Measurements from ENCODE around the gene KIF11. TPM values are rescaled to one million over a fixed set of nuclear protein-coding genes. Genes with fewer than 3 reads are reported as not detected.
"Not testable (repeated sequence)": the region's sequence is repeated elsewhere in the genome, so short reads cannot be mapped to it uniquely, and the experiment has no call there.

Gene KIF11
- polyA plus RNA-seq, 1 donor from 2014 or later = 0.47 TPM

DNA sequence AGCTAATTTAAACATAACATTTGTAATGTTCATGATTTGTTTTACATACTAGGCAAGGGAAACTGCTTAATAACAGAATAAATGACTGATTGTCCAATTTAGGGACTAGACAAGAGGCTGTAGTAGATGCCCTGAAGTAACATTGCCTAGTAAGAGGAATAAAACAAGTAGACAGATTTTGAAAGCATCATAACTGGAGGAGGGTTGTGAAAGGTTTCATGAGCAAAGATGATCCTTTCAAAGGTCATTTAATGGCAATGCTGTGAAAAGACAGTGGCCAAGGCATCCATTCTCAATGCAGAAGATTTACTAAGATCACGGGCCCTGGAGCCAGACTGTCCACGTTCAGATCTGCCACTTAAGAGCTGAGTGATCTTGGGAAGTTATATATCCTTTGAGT lies 52.0 kb downstream of the KIF11 start:
- Histone ChIP-seq H2AFZ (ENCODE audit: low read depth, low read length) (no peak overlapping the region), H3K4me2 (ENCODE audit: low read length) (no peak overlapping the region), H4K20me1 (ENCODE audit: insufficient read depth) (no peaks in the 10 kb centered on the region), H3K36me3 (ENCODE audit: insufficient read depth, low read length) (no peaks in the 10 kb centered on the region), H3K9me3 (ENCODE audit: low read length) (no peaks in the 10 kb centered on the region), H3F3A (ENCODE audit: insufficient read depth, low read length, poor library complexity, severe bottlenecking) (no peaks in the 10 kb centered on the region), H3K27ac (ENCODE audit: low read length) (no peak overlapping the region), H3K79me2 (replicated peaks; ENCODE audit: insufficient read depth, low read length) (no peaks in the 10 kb centered on the region), H3K9ac (ENCODE audit: low read length) (no peak overlapping the region), H3K27me3 (ENCODE audit: insufficient read depth, low read depth, low read length) (no peaks in the 10 kb centered on the region), H3K9me2 (ENCODE audit: insufficient read depth, low read length) (no peaks in the 10 kb centered on the region), H3K4me3 (ENCODE audit: low read length) (no peak overlapping the region)
- TF ChIP-seq SMC3 (conservative IDR thresholded peaks at IDR 0.05; ENCODE audit: poor library complexity) = no peak
- no peak for TF ChIP-seq MXI1 (conservative IDR thresholded peaks at IDR 0.05; ENCODE audit: poor library complexity, severe bottlenecking)
- no peak for TF ChIP-seq CTCF (IDR thresholded peaks at IDR 0.05; ENCODE audit: poor library complexity, severe bottlenecking)
- TF ChIP-seq RAD21 (conservative IDR thresholded peaks at IDR 0.05) = no peak
- TF ChIP-seq EP300 (conservative IDR thresholded peaks at IDR 0.05; ENCODE audit: poor library complexity, severe bottlenecking) = no peak
- TF ChIP-seq REST (IDR thresholded peaks at IDR 0.05; ENCODE audit: borderline replicate concordance) = no peak
- no peak for TF ChIP-seq EZH2 (IDR thresholded peaks at IDR 0.05; ENCODE audit: borderline replicate concordance, insufficient read depth, low read length, poor library complexity, severe bottlenecking)
- no peak for TF ChIP-seq TAF1 (IDR thresholded peaks at IDR 0.05; ENCODE audit: low read depth)
- TF ChIP-seq POLR2AphosphoS5 (IDR thresholded peaks at IDR 0.05) = no peak

GRCh38 chr10:92650864-92651263 lies 57.9 kb downstream of the KIF11 start:
- not testable (repeated sequence) for H3K9ac ChIP-seq (ENCODE audit: low read length); H3F3A ChIP-seq (ENCODE audit: insufficient read depth, low read length, poor library complexity, severe bottlenecking); H3K36me3 ChIP-seq (ENCODE audit: insufficient read depth, low read length); H3K27me3 ChIP-seq (ENCODE audit: insufficient read depth, low read depth, low read length); H2AFZ ChIP-seq (ENCODE audit: low read depth, low read length); H3K9me3 ChIP-seq (ENCODE audit: low read length); H4K20me1 ChIP-seq (ENCODE audit: insufficient read depth); H3K79me2 ChIP-seq (replicated peaks; ENCODE audit: insufficient read depth, low read length); H3K9me2 ChIP-seq (ENCODE audit: insufficient read depth, low read length); H3K4me2 ChIP-seq (ENCODE audit: low read length); H3K4me3 ChIP-seq (ENCODE audit: low read length); H3K27ac ChIP-seq (ENCODE audit: low read length)

DNA sequence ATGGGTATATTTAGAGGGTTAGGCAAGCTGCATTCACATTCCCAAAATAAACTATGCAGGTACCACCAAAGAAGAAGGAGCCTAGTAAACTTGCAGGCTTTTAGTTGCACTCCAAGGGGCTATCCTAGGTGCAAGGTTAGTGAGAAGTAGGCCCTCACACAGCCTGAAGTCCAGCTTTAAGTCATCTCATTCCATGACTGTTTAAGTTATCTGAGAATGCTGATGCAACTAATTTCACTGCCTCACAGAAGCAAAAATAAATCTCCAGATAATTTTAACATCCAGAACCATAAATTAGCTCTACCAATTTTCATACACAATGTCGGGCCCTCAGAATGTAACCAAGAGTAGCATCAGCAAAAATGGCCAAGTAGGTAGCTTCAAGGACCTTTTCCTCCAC lies 62.5 kb downstream of the KIF11 start:
- Histone ChIP-seq H3K4me3 (ENCODE audit: low read length) (no peak overlapping the region), H3K4me2 (ENCODE audit: low read length) (no peak overlapping the region), H3K27ac (ENCODE audit: low read length) (no peak overlapping the region), H3K27me3 (ENCODE audit: insufficient read depth, low read depth, low read length) (no peaks in the 10 kb centered on the region), H3F3A (ENCODE audit: insufficient read depth, low read length, poor library complexity, severe bottlenecking) (no peaks in the 10 kb centered on the region), H3K9ac (ENCODE audit: low read length) (no peak overlapping the region), H3K79me2 (replicated peaks; ENCODE audit: insufficient read depth, low read length) (no peaks in the 10 kb centered on the region), H4K20me1 (ENCODE audit: insufficient read depth) (no peaks in the 10 kb centered on the region), H3K9me2 (ENCODE audit: insufficient read depth, low read length) (no peaks in the 10 kb centered on the region), H3K9me3 (ENCODE audit: low read length) (no peaks in the 10 kb centered on the region), H2AFZ (ENCODE audit: low read depth, low read length) (no peak overlapping the region), H3K36me3 (ENCODE audit: insufficient read depth, low read length) (no peaks in the 10 kb centered on the region)
- TF ChIP-seq EZH2 (IDR thresholded peaks at IDR 0.05; ENCODE audit: borderline replicate concordance, insufficient read depth, low read length, poor library complexity, severe bottlenecking) = no peak
- no peak for TF ChIP-seq RAD21 (conservative IDR thresholded peaks at IDR 0.05)
- TF ChIP-seq EP300 (conservative IDR thresholded peaks at IDR 0.05; ENCODE audit: poor library complexity, severe bottlenecking) = no peak
- TF ChIP-seq REST (IDR thresholded peaks at IDR 0.05; ENCODE audit: borderline replicate concordance) = no peak
- no peak for TF ChIP-seq TAF1 (IDR thresholded peaks at IDR 0.05; ENCODE audit: low read depth)
- TF ChIP-seq CTCF (IDR thresholded peaks at IDR 0.05; ENCODE audit: poor library complexity, severe bottlenecking) = no peak
- no peak for TF ChIP-seq MXI1 (conservative IDR thresholded peaks at IDR 0.05; ENCODE audit: poor library complexity, severe bottlenecking)
- no peak for TF ChIP-seq POLR2AphosphoS5 (IDR thresholded peaks at IDR 0.05)

Measured in neural cell (in vitro differentiated cells).